LNCaP clone FGC (cell line): ENCODE results near the gene ERG.

Experiments
- DNase-seq: peaks from one replicate; pipeline ENCODE4 v3.0.0-alpha.2; 2011; ENCODE audit warnings: low read depth
- H3K4me3 ChIP-seq: 2 replicates; pipeline ENCODE4 v1.5.1; 2011; ENCODE audit warnings: mild to moderate bottlenecking, low read depth, low read length, control low read depth
- CTCF ChIP-seq: IDR thresholded peaks from 2 replicates; pipeline ENCODE4 v1.5.1; 2012; ENCODE audit warnings: mild to moderate bottlenecking; ENCODE audit not compliant: control insufficient read depth, insufficient read depth; ENCODE audit errors: extremely low read depth

Gene ERG

GRCh38 chr21:38392661-38393060 is 105.6 kb downstream of the ERG start:
- H3K4me3 ChIP-seq, result no peak overlapping the region
- no peak for TF ChIP-seq CTCF
- DNase-seq, result no peak

GRCh38 chr21:38389896-38390295 is 108.4 kb downstream of the ERG start:
- no peak for TF ChIP-seq CTCF
- DNase-seq, result peak; percentile 49
- H3K4me3 ChIP-seq, result no peak overlapping the region

- no peak overlapping the region for H3K4me3 ChIP-seq
- DNase-seq, result no peak
- TF ChIP-seq CTCF, result no peak
Measured at GRCh38 chr21:38389354-38389676, 109.0 kb downstream of the ERG start.

GRCh38 chr21:38388647-38389353 is 109.5 kb downstream of the ERG start:
- H3K4me3 ChIP-seq, result no peak overlapping the region
- TF ChIP-seq CTCF, result no peak
- no peak for DNase-seq

- no peak overlapping the region for H3K4me3 ChIP-seq
- no peak for DNase-seq
- no peak for TF ChIP-seq CTCF
Measured at GRCh38 chr21:38388203-38388602, 110.1 kb downstream of the ERG start.

- DNase-seq, result no peak
- no peak overlapping the region for H3K4me3 ChIP-seq
- TF ChIP-seq CTCF, result no peak
Measured at GRCh38 chr21:38386967-38387366, 111.3 kb downstream of the ERG start.

GRCh38 chr21:38385427-38386175 is 112.7 kb downstream of the ERG start:
- no peak for DNase-seq
- no peak overlapping the region for H3K4me3 ChIP-seq
- no peak for TF ChIP-seq CTCF
